GM12864 (cell line): ENCODE data around the gene CCL15.

ENCODE experiments used
- DNase-seq: peaks from one replicate; pipeline ENCODE4 v3.0.0-alpha.2; 2011; ENCODE audit warnings: low read depth
- H3K4me3 ChIP-seq: 2 replicates; pipeline ENCODE4 v1.5.1; 2011; ENCODE audit warnings: mild to moderate bottlenecking, low read depth, low read length, control low read depth
- TF ChIP-seq, protein P1 (sequence below): IDR thresholded peaks from 2 replicates; pipeline ENCODE4 v1.5.1; 2011; ENCODE audit warnings: low read depth, mild to moderate bottlenecking, moderate library complexity, low read length, control low read depth, inconsistent platforms; ENCODE audit errors: missing control alignments

Gene CCL15

GRCh38 chr17:35972066-35972465 is 29.3 kb downstream of the CCL15 start:
- TF ChIP-seq, protein P1, sequence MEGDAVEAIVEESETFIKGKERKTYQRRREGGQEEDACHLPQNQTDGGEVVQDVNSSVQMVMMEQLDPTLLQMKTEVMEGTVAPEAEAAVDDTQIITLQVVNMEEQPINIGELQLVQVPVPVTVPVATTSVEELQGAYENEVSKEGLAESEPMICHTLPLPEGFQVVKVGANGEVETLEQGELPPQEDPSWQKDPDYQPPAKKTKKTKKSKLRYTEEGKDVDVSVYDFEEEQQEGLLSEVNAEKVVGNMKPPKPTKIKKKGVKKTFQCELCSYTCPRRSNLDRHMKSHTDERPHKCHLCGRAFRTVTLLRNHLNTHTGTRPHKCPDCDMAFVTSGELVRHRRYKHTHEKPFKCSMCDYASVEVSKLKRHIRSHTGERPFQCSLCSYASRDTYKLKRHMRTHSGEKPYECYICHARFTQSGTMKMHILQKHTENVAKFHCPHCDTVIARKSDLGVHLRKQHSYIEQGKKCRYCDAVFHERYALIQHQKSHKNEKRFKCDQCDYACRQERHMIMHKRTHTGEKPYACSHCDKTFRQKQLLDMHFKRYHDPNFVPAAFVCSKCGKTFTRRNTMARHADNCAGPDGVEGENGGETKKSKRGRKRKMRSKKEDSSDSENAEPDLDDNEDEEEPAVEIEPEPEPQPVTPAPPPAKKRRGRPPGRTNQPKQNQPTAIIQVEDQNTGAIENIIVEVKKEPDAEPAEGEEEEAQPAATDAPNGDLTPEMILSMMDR, result no peak
- no peak overlapping the region for H3K4me3 ChIP-seq
- DNase-seq, result no peak

- TF ChIP-seq, protein P1, result peak; percentile 84
- H3K4me3 ChIP-seq, result no peak overlapping the region
- DNase-seq, result peak; percentile 49
Observed at GRCh38 chr17:35969558-35970380, 31.6 kb downstream of the CCL15 start.

- no peak for DNase-seq
- TF ChIP-seq, protein P1, result no peak
- no peak overlapping the region for H3K4me3 ChIP-seq
Observed at GRCh38 chr17:35968520-35969054, 32.8 kb downstream of the CCL15 start.

GRCh38 chr17:35965272-35965671 is 36.1 kb downstream of the CCL15 start:
- no peak overlapping the region for H3K4me3 ChIP-seq
- TF ChIP-seq, protein P1, result no peak

GRCh38 chr17:35963663-35964062 is 37.7 kb downstream of the CCL15 start:
- TF ChIP-seq, protein P1, result no peak
- H3K4me3 ChIP-seq, result no peak overlapping the region
- DNase-seq, result no peak

More at GRCh38 chr17:35965272-35965671, 36.1 kb downstream of the CCL15 start:
- no peak for DNase-seq

GRCh38 chr17:35953720-35954119 is 47.6 kb downstream of the CCL15 start:
- H3K4me3 ChIP-seq, result no peak overlapping the region
- TF ChIP-seq, protein P1, result no peak
- DNase-seq, result no peak

- H3K4me3 ChIP-seq, result no peak overlapping the region
- no peak for DNase-seq
- TF ChIP-seq, protein P1, result no peak
Observed at GRCh38 chr17:35949401-35949800, 52.0 kb downstream of the CCL15 start.
